HG02884 (cell line): ENCODE data around the gene MAST3.

Experiments
- ATAC-seq: cut with Tn5 transposase; IDR thresholded peaks from one replicate; pipeline ENCODE4 v1.9.1; 2021; ENCODE audit warnings: mild to moderate bottlenecking, moderate library complexity; ENCODE audit not compliant: unreplicated experiment

Gene MAST3

DNA sequence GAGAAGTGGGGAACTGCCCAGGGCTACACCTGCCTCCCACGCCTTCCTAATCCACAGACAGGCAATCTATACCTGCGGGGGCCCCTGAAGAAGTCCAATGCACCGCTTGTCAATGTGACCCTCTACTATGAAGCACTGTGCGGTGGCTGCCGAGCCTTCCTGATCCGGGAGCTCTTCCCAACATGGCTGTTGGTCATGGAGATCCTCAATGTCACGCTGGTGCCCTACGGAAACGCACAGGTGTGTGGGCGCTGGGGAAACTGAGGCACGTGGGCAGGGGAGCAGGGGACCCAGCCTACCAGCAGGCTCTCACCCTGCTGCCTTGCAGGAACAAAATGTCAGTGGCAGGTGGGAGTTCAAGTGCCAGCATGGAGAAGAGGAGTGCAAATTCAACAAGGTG, 77.4 kb downstream of the MAST3 start:
- no peak for ATAC-seq

- no peak for ATAC-seq
These were observed 79.1 kb downstream of the MAST3 start for GRCh38 chr19:18176367-18177310.

DNA sequence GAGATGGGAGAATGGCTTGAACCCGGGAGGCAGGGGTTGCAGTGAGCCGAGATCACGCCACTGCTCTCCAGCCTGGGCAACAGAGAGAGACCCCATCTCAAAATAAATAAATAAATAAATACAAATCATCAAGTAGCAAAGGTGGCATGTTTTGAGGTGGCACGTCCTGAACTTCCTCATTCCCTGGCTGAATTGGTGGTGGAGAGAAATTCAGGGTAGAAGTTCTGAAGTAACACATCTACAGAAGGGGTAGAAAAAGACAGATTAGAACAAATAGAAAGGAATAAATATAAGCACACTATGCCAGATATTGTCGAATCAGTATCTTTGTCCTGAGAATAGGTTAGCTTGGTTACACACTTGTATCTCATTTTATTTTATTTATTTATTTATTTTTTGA, 82.4 kb downstream of the MAST3 start:
- no peak for ATAC-seq

DNA sequence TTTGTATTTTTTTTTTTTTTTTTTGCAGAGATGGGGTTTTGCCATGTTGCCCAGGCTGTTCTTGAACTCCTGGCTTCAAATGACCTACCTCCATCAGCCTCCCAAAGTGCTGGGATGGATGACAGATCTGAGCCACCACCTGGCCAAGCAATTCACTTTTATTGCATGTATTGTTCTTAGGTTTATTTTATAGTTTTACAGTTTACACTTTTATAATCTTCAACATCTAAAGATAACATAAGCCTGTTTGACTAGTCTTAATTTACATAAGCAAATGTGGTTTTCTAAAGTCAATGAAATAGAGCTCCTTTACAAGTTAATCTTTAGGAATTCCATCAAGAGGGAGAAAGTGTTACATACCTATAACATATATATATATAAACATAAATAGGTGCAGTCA, 86.0 kb downstream of the MAST3 start:
- no peak for ATAC-seq

DNA sequence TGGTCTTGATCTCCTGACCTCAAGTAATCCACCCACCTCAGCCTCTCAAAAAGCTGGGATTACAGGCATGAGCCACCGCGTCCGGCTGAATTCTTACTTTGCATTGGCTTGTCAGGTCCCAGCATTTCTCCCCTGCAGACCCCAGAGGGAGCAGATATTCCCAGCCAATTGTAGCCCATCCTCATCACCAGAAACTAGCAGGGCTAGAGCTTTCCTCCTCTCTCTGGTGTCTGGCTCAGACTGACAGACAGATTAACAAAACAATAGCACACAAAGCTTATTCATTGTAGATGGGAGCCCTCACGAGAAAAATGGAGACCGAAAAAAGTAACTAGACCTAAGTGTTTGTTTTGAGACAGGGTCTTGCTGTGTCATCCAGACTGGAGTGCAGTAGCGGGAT, 88.0 kb downstream of the MAST3 start:
- ATAC-seq, result no peak

DNA sequence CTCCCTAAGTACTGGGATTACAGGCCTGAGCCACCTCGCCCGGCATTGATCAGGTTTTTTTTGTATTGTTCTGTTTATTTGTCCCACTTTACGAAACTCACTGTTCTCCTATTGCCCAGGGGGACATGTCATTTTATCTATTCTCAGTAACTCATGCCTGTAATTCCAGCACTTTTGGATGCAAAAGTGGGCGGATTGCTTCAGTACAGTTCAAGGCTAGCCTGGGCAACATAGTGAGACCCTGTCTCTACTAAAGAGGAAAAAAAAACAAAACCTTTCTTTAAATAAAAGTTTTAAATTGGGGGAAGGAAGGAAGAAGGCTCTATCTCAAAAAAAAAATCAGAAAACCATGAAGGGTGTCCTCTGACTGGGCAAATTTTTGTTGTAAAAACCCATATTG, 92.7 kb downstream of the MAST3 start:
- no peak for ATAC-seq

DNA sequence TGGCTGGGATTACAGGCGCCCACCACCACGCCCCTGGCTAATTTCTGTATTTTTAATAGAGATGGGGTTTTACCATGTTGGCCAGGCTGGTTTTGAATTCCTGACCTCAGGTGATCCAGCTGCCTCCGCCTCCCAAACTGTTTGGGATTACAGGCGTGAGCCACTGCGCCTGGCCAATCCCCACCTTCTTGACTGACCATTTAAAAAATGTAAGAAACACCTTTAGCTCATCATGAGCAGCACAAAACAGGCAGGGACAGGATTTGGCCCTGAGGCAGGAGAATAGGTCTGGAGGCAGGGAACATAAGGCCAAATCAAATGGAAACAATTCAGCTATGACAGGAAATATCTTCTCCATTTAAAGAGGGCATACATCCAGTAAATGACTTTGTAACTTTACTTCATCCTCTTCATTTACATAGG, 94.1 kb downstream of the MAST3 start:
- no peak for ATAC-seq

GRCh38 chr19:18192673-18193387, 95.3 kb downstream of the MAST3 start, which contains the start of gene MPV17L2:
MPV17L2 (plus strand) TSS chr19:18193218; CDS start chr19:18193282, 64 bp downstream.
- ATAC-seq, result peak; percentile 81

DNA sequence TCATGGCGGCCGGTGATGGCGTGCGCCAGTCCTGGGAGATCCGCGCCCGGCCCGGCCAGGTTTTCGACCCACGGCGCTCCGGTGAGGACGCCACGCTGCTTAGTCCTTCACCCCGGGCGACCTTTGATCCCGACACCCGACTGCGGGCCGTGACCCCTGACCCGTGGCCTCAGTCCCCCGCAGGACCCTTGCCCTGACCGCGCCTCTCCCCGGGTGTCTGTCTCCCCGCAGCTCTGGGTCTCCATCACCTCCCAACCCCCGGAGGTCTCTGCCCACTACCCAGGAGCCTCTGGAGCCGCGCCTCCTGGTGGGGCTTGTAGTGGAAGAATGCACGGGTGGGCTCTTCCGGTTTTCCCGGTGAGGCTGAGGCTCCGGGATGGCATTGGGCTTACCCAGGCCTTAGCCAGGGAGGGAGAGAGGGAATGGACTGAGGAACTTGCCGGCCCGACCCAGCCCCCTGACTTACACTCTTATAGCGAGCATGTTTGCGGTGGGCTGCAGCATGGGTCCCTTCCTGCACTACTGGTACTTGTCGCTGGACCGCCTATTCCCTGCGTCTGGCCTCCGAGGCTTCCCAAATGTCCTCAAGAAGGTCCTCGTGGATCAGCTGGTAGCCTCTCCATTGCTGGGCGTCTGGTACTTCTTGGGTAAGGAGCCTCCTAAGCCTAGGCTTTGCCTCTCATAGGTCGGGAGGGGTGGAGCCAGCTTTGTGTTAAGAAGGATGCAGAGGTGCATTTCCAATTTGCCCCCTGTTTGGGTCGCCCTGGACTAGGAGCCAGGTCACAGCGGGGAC, 96.0 kb downstream of the MAST3 start:
- peak; percentile 4 for ATAC-seq

- no peak for ATAC-seq
These were observed 96.6 kb downstream of the MAST3 start for GRCh38 chr19:18194181-18194530.

DNA sequence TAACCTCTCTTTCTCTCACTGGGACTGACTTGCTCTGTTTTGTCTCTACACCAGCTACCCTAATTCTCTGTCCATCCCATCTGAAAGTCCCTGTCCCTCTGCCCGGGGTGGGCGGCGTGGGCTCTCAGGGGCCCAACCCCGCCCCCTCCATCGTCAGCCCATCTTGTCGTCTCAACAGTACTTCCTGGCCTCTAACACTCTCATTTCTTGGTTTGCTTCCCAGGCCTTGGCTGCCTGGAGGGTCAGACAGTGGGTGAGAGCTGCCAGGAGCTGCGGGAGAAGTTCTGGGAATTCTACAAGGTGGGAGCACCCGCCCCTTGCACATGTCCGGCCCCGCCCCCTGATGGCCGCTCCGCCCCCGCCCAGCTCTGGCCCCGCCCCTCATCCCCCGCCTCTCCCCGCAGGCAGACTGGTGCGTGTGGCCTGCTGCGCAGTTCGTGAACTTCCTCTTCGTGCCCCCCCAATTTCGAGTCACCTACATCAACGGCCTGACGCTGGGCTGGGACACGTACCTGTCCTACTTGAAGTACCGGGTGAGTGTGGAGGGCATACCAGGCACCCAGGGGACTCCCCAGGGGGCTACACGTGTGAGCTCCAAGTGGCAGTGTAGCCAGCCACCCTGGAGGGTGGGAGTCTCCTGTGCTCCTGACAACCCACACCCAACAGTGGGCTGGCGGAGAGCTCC, 97.1 kb downstream of the MAST3 start:
- no peak for ATAC-seq

DNA sequence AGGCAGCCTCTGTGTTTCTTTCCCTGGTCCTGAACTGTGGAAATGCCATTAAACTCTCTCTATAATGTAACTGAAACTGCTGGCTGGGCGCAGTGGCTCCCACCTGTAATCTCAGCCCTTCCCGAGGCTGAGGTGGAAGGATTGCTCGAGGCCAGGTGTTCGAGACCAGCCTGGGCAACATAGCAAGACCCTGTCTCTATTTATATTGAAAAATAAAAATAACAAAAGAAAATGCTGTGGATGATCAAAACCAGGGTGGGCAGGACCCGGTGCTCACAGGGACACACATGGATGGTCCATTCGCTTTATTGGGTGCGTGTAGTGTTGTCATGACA, 98.9 kb downstream of the MAST3 start:
- no peak for ATAC-seq

- ATAC-seq, result no peak
These were observed 99.7 kb downstream of the MAST3 start for GRCh38 chr19:18197306-18197705.

DNA sequence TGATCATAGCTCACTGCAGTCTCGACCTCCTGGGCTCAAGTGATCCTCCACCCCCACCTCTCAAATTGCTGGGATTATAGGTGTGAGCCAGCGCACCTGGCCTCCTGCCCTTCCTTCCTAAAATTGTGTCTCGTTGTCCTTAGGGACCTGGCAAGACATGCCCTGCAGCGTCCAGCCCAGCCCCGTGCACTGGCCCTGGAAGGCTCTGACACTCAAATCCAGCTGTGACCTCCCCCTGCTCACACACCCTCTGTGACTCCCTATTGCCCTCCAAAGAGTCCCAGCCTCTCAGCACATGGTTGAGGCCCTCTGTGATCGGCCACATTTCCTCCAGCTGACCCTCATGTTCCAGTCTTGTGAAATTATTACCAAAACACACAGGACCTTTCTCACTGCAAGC, 100.4 kb downstream of the MAST3 start:
- no peak for ATAC-seq

GRCh38 chr19:18198374-18198773, 100.8 kb downstream of the MAST3 start:
- ATAC-seq, result no peak
